Choroid plexus epithelial cell (primary cell): ENCODE results near the gene TFPT.

ENCODE experiments used
- DNase-seq: peaks from one replicate; pipeline ENCODE4 v3.0.0-alpha.2; 2010; ENCODE audit warnings: low read depth
- H3K4me3 ChIP-seq: 2 replicates; pipeline ENCODE4 v1.5.1; 2011; ENCODE audit warnings: low read depth, mild to moderate bottlenecking, control low read depth, low read length, moderate library complexity
- CTCF ChIP-seq: conservative IDR thresholded peaks from 2 replicates; pipeline ENCODE4 v1.5.1; 2011; ENCODE audit warnings: low read depth, mild to moderate bottlenecking, control low read depth, inconsistent platforms, low read length, moderate library complexity

The TFPT gene

GRCh38 chr19:54128796-54129616 is 13.5 kb upstream of the TFPT start:
- H3K4me3 ChIP-seq: no peak overlapping the region
- no peak for DNase-seq
- TF ChIP-seq CTCF: no peak

GRCh38 chr19:54128441-54128725 is 12.9 kb upstream of the TFPT start:
- no peak for TF ChIP-seq CTCF
- H3K4me3 ChIP-seq: no peak overlapping the region

GRCh38 chr19:54127688-54128440 is 12.4 kb upstream of the TFPT start:
- TF ChIP-seq CTCF: no peak
- no peak overlapping the region for H3K4me3 ChIP-seq
- no peak for DNase-seq

More at GRCh38 chr19:54128441-54128725, 12.9 kb upstream of the TFPT start:
- DNase-seq: no peak

- no peak overlapping the region for H3K4me3 ChIP-seq
- DNase-seq: no peak
- no peak for TF ChIP-seq CTCF
These were observed 10.3 kb upstream of the TFPT start for GRCh38 chr19:54125713-54126112.

- no peak overlapping the region for H3K4me3 ChIP-seq
- no peak for DNase-seq
- no peak for TF ChIP-seq CTCF
These were observed 8.9 kb upstream of the TFPT start for GRCh38 chr19:54124393-54124792.

- TF ChIP-seq CTCF: no peak
- no peak for DNase-seq
- no peak overlapping the region for H3K4me3 ChIP-seq
These were observed 8.2 kb upstream of the TFPT start for GRCh38 chr19:54123682-54124081.
